Smooth muscle cell of the coronary artery (primary cell): Measurements from ENCODE around the gene CRTAC1. TPM values are rescaled to one million over a fixed set of nuclear protein-coding genes. Genes with fewer than 3 reads are reported as not detected.

Experiments
- total RNA-seq: library from RNA; depleted of rRNA; stranded (reverse); fragments of >200 nt; gene quantifications from 2 replicates; pipeline ENCODE4 v1.2.3, GENCODE V29; 2014; ENCODE audit warnings: low replicate concordance

Gene CRTAC1, protein sequence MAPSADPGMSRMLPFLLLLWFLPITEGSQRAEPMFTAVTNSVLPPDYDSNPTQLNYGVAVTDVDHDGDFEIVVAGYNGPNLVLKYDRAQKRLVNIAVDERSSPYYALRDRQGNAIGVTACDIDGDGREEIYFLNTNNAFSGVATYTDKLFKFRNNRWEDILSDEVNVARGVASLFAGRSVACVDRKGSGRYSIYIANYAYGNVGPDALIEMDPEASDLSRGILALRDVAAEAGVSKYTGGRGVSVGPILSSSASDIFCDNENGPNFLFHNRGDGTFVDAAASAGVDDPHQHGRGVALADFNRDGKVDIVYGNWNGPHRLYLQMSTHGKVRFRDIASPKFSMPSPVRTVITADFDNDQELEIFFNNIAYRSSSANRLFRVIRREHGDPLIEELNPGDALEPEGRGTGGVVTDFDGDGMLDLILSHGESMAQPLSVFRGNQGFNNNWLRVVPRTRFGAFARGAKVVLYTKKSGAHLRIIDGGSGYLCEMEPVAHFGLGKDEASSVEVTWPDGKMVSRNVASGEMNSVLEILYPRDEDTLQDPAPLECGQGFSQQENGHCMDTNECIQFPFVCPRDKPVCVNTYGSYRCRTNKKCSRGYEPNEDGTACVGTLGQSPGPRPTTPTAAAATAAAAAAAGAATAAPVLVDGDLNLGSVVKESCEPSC
- total RNA-seq, result 0.08 and 0.12 TPM in 2 replicates

DNA sequence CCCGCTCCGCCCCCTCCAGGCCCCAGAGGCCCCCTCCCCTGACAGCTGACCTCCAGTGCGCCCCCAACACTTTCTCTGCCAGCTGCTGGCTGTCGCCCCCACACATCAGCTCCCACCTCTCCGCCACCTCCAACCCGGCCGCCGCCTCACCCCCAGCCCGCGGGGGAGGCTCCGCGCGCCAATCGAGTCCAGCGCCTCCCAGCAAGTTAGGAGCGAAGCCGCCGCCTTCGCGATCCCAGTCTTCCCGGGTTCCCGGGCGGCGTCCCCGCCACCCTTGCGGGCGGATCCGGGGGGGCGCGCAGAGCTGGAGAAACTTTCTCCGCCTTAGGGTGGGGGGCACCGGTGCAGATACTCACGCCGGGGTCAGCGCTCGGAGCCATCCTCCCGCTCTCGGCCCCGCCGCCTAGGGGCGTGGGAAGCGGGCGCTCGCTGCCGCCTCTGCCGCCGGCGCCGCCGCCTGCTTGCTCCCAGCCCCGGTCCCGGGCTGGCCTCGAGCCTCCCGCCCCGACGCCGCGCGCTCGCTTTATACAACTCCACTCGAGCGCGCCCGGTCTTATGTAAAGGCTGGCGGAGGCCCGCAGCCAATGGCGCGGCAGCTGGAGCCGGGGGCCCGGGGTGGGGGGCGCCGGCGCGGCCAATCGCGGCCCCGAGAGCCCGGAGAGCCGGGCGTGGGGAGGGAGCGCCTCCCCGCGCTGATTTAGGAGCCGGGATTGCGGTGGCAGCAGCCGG is at the start of gene CRTAC1:
TSS of gene CRTAC1 (minus strand) at position 529 of the 729 bp plus-strand sequence. CDS start at position 380, 149 bp downstream.

DNA sequence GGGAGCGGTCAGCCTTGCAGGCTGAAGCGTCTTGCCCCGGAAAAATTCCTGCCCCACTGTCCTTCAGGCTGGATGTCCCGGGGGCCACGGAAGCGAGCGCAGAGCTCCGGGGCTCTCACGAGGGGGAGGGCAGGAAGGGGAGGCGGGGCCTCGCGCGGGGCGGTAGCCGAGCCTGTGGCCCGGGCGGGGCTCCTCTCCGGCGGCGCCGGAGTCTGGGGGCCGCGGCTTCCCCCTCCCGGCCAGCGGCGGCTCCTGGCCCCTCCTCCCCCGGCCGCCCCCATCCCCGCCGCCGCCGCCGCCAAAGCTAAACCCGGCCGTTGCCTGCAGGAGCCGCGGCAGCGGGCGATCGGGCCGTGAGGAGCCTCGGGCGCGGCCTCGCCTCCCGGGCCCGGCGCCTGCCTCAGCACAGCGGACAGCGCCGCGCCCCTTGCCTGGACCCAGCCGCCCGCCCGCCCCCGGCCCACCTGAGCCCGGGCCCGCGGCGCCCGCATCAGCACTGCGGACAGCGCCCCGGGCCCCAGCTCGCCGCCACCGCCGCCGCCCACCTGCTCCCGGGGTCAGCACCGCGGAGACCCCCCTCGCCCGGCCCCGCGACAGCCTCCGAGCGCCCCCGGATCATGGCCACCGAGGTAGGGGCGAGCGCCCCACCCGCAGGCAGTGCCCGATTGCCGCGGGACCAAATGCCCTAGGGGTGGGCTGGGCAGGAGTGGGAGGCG is 180.6 kb downstream of the CRTAC1 start, which contains the start of gene GOLGA7B:
TSS of gene GOLGA7B (plus strand) at position 157 of the 716 bp plus-strand sequence. CDS start at position 618, 461 bp downstream.

Other genes with a start within 250 kb of the CRTAC1 start
- gene GOLGA7B, start 180.8 kb downstream of the CRTAC1 start, total RNA-seq, result 0.12 TPM in 1 of 2 replicates, not detected in the other
- gene R3HCC1L, start 104.0 kb upstream of the CRTAC1 start, total RNA-seq, result 10.6 and 12.4 TPM in 2 replicates
- 18.6 and 122 TPM in 2 replicates for gene LOXL4, start 237.6 kb upstream of the CRTAC1 start, total RNA-seq